K562 (cell line): ENCODE results near the gene EPHX1.

Experiments used
- HMGXB4 ChIP-seq: sonication (generic); formaldehyde crosslinking; IDR thresholded peaks from 2 replicates; pipeline ENCODE4 v1.8.1; 2023; ENCODE audit warnings: mild to moderate bottlenecking, missing genetic modification reagents
- KDM5B ChIP-seq: fragments of 200-600 bp; sonication (generic); IDR thresholded peaks from 2 replicates; pipeline ENCODE4 v1.6.1; 2012; ENCODE audit warnings: low read depth, mild to moderate bottlenecking, moderate library complexity, low read length, control low read depth, inconsistent platforms; ENCODE audit not compliant: insufficient replicate concordance
- RAD21 ChIP-seq, 2 experiments: fragments of 250-450 bp in 1 of 2; fragments of 450-650 bp in 1 of 2; sonication (Bioruptor Pico) in 1 of 2; formaldehyde crosslinking in 1 of 2; IDR thresholded peaks in 1 of 2; conservative IDR thresholded peaks in 1 of 2; 2 replicates each; pipeline versions ENCODE4 v1.4.0 to v1.8.0; 2020 to 2022; ENCODE audit warnings: mild to moderate bottlenecking in 2 of 2, moderate library complexity in 1 of 2
- SPI1 ChIP-seq: IDR thresholded peaks from 2 replicates; pipeline ENCODE4 v1.6.1; 2011; ENCODE audit warnings: low read depth, low read length, control low read depth, borderline replicate concordance
- TBP ChIP-seq: optimal IDR thresholded peaks from 2 replicates; pipeline ENCODE3; 2011; ENCODE audit warnings: low read depth, low read length, improper control_type of control experiment
- ZNF175 ChIP-seq: fragments of 200-800 bp; sonication (Bioruptor generic); IDR thresholded peaks from 2 replicates; pipeline ENCODE4 v1.6.1; 2016; ENCODE audit warnings: low read depth, mild to moderate bottlenecking, missing genetic modification characterization, missing compliant biosample characterization
- ZNF280B ChIP-seq: fragments of 250-450 bp; sonication (Bioruptor Pico); IDR thresholded peaks from 2 replicates; pipeline ENCODE4 v1.5.1; 2021; ENCODE audit warnings: mild to moderate bottlenecking

DNA sequence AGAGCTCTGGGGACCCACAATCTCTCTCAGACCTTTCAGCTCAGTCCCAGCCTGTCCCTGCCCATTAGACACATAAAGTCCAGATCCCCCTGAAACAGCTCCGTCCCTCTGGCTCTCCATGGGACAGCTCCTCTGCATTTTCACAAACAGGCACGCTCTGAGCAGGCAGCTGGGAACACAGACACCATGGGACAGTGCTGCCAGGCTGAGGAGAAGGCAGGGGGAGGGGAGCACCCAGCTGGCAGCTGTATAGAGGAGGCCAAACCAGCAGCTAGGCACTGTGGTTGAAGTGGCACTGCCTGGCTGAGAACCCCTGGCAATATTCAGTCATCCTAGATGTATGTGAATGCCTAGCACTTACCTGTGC is 70.3 kb downstream of the EPHX1 start:
- TF ChIP-seq TBP (no peak), RAD21 (CRISPR knock-in tag; conservative IDR thresholded peaks at IDR 0.05 in 1 of 2, IDR thresholded peaks at IDR 0.05 in 1 of 2) (no peak), ZNF280B (CRISPR knock-in tag) (no peak), ZNF175 (CRISPR knock-in tag) (no peak), KDM5B (no peak), SPI1 (no peak), HMGXB4 (CRISPR knock-in tag) (no peak)
